Thyroid gland (tissue), 4 donors: ENCODE measurements around the gene CACHD1.

Source experiments
- POLR2A ChIP-seq, 2 donors: fragments of 450-650 bp; IDR thresholded peaks; one replicate each; pipeline ENCODE4 v1.6.1; 2017; ENCODE audit warnings: antibody characterized with exemption in 2 of 2, mild to moderate bottlenecking in 2 of 2, moderate library complexity in 1 of 2
- TF ChIP-seq, protein P1 (sequence below), 6 experiments: fragments of 200-600 bp in 3 of 6; fragments of 450-650 bp in 3 of 6; sonication (generic) in 3 of 6; IDR thresholded peaks; one replicate each; pipeline ENCODE4 v1.5.1; 2016 to 2019; ENCODE audit warnings: antibody characterized with exemption in 6 of 6, mild to moderate bottlenecking in 2 of 6, inconsistent platforms in 1 of 6, moderate library complexity in 1 of 6

DNA sequence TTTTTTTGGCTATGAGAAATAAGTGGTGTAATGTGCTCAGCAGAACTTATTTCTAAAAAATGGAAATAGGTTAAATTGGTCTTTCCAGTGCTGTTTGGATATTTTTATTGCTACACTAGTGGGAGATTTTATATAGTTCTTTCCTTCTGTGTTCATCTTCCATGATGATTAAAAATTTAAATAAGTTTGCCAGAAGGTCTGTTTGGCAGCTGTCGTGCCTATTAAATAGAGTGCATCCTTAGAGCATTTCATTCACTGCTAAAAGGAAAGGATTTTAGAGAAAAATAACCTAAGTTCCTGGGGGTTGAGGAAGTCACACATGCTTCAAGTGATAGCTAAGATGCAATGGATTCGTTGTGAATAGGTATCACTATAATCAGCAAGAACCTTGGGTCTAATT, 245.3 kb downstream of the CACHD1 start:
- TF ChIP-seq, protein P1, sequence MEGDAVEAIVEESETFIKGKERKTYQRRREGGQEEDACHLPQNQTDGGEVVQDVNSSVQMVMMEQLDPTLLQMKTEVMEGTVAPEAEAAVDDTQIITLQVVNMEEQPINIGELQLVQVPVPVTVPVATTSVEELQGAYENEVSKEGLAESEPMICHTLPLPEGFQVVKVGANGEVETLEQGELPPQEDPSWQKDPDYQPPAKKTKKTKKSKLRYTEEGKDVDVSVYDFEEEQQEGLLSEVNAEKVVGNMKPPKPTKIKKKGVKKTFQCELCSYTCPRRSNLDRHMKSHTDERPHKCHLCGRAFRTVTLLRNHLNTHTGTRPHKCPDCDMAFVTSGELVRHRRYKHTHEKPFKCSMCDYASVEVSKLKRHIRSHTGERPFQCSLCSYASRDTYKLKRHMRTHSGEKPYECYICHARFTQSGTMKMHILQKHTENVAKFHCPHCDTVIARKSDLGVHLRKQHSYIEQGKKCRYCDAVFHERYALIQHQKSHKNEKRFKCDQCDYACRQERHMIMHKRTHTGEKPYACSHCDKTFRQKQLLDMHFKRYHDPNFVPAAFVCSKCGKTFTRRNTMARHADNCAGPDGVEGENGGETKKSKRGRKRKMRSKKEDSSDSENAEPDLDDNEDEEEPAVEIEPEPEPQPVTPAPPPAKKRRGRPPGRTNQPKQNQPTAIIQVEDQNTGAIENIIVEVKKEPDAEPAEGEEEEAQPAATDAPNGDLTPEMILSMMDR (IDR thresholded peaks at IDR 0.05) = no peak
- TF ChIP-seq POLR2A (IDR thresholded peaks at IDR 0.05) = no peak
